NCI-H146 treated with DMSO at 0.1 percent for 48 hours (cell line): ENCODE measurements around the gene PTPRN2.

Experiments
- DNase-seq: peaks from one replicate; lab custom pipeline; 2025; ENCODE audit not compliant: unreplicated experiment; lab: John Stamatoyannopoulos, UW

Gene PTPRN2

DNA sequence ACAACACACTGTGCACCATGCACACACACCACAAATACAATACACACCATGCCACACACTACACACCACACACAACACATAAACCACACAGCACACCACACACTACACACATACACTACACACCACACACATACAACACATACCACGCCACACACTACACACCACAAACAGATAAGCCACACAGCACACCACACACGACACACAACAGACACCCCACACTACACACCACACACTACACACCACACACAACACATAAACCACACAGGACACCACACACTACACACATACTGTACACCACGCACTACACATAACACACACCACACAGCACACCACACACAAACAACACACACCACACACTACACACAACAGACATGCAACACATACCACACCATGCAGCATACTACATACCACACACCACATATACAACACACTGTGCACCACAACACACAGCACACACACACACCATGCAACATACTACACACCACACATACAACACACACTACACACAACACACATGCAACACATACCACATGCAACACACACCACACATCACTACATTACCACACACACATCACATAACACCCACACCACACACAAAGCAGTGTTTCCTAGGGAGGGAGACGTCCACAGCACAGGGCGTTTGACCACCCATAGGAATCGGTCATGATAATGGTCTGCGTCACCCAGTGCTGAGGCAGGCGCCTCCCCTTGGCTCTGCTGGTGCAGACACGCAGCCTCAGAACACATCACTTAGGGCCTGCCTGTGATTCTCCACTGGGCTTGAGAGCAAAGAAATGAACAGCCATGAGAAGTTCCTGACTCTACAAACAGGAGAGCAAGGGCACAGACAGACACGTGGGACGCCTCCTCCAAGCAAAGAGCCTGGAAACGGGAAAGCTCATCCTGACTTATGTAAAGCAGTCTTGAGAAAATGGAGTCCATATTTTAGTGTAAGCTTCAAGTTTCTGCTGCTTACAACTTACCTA lies 458.3 kb downstream of the PTPRN2 start:
- no peak for DNase-seq

DNA sequence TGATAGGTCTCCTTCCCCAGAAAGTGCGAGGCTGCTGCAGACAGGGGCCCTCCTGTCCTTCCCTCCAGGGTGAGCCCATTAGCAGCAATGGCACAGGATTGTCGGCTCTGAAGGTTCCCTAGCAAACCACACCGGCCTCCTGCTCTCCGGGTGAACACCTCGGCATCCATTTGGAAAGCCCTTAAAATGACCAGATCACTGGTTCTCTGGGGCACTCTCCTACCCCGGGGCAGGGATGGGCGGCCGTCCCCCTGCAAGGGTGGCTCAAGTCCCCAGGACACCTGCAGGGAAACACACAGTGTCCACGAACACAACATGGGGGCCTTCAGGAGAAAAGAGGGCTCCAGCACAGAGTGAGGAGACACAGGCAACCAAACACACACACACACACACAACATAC lies 459.1 kb downstream of the PTPRN2 start:
- no peak for DNase-seq

GRCh38 chr7:158127241-158127640 lies 460.4 kb downstream of the PTPRN2 start:
- no peak for DNase-seq

- DNase-seq: no peak
These were observed 461.0 kb downstream of the PTPRN2 start for GRCh38 chr7:158126661-158127060.

GRCh38 chr7:158125721-158126120 lies 461.9 kb downstream of the PTPRN2 start:
- DNase-seq: no peak

GRCh38 chr7:158125091-158125490 lies 462.5 kb downstream of the PTPRN2 start:
- DNase-seq: no peak

GRCh38 chr7:158124671-158125079 lies 462.9 kb downstream of the PTPRN2 start:
- no peak for DNase-seq

GRCh38 chr7:158123753-158124152 lies 463.9 kb downstream of the PTPRN2 start:
- no peak for DNase-seq

GRCh38 chr7:158123214-158123613 lies 464.4 kb downstream of the PTPRN2 start:
- DNase-seq: no peak

- no peak for DNase-seq
These were observed 466.1 kb downstream of the PTPRN2 start for GRCh38 chr7:158121441-158122045.

GRCh38 chr7:158120716-158121115 lies 466.9 kb downstream of the PTPRN2 start:
- no peak for DNase-seq

DNA sequence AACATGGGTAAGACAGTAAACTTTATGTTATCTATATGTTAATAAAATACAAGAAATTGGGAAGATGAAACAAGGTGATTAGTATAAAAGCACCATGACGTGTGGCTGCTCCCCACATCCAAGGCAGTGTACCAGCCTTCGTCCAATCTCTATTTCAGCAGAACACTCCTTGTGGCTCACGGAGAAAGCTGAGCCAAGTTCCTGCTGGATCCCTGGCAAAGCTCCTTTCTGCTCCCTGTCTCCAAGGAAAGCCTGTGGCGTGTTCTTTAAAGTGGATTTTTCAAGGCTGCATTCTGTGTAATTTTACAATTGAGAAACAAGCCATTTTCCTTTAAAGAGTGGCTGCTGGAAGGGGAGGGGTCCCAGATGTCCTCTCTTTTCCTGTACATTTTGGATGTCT lies 467.3 kb downstream of the PTPRN2 start:
- DNase-seq: no peak

DNA sequence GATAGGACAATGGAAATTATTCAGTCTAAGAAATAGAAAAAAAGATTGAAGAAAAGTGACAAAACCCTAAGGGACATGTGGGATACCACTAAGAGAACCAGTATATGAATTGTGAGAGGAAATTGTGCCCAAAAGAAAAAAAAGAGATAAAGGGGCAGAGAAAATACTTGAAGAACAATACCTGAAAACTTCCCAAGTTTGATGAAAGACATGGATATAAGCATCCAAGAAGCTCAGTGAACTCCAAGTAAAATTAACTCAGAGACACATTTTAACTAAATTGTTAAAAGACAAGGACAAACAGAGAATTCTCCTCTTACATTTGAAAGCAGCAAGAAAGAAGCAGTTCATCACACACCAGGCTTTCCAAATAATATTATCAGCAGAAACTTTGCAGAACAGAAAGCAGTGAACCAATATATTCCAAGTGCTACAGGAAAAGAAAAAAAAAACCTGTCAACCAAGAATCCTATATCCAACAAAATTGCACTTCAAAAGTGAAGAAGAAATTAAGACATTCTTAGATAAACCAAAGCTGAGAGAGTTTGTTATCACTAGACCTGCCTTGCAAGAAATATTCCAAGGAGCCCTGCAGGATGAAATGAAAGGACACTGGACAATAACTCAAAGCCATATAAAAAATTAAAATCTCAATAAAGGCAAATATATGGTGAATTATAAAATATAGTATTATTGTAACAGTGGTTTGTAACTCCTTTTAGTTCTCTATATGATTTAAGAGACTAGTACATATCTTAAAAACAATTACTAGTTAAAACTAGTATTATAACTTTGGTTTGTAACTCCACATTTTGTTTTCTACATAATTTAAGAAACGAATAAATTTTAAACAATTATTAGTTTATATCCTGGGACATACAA lies 470.0 kb downstream of the PTPRN2 start:
- DNase-seq: no peak

GRCh38 chr7:158116235-158116634 lies 471.4 kb downstream of the PTPRN2 start:
- no peak for DNase-seq

DNA sequence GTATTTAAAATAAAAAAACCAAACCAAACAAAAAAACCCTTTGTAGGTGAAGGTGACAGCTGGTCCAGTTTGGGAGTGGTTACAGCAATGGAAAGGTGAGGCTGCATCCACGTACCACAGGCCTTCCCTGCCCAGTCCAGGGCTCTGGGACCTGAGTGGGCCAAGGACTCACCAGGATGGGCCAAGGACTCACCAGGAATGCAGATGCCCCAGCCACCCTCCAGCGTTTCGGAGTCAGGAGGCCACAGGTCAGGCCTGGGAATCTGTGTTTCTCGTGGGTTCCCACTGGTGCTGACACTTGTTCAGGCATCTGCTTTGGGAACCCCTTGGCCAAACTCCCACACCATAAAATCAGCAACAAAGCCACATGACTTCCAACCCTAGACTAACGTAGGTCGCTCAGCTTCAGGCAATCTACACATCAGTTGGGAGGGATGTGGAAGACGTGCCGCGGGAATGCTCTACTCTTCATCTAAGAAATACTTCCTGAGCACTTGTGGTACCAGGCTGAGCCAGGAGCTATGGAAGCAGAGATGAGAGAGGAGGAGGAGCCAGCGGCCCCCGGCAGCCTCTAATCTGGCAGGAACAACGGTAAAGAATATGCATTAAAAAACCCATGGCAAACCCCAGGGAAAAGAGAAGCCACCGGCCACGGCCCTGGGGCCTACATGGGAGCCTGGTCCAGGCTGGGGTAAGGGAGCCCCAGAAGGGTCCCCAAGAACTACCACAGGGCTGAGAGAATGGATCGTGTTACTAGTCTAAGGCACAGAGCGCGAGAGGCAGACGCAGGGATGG lies 473.4 kb downstream of the PTPRN2 start:
- no peak for DNase-seq

DNA sequence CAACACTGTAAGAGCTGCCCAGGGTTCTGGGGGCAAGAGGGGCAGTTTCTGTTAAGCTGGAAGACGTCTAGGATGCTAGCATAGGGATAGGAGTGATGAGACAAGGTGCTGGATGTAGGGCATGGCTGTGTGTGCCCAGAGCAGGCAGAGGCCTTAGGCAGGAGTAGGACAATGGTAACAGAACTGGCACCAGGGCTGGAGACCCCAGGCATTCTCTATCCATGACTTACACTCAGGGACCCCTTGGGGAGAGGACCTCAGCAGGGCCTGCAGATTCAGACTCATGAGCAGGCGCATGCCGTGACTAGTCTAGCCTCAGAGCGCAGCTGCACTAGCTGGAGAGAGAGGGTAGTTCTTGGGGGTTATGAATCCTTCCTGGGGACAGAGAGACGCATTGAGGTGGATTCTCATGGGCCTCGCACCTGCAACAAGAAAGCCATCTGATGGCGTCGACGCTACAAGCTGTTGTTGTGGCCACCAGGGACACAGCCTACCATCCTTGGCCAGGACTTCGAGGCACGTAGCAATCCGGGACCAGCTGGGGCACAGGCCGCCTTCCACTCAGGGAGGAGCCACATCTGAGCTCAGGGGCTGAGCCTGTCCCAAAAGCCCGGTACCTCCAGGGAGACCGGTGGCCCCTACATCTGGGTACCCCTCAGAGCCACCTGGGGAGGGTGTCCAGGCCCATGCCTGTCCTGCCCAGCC lies 474.1 kb downstream of the PTPRN2 start:
- no peak for DNase-seq

- no peak for DNase-seq
These were observed 474.9 kb downstream of the PTPRN2 start for GRCh38 chr7:158112571-158113320.

DNA sequence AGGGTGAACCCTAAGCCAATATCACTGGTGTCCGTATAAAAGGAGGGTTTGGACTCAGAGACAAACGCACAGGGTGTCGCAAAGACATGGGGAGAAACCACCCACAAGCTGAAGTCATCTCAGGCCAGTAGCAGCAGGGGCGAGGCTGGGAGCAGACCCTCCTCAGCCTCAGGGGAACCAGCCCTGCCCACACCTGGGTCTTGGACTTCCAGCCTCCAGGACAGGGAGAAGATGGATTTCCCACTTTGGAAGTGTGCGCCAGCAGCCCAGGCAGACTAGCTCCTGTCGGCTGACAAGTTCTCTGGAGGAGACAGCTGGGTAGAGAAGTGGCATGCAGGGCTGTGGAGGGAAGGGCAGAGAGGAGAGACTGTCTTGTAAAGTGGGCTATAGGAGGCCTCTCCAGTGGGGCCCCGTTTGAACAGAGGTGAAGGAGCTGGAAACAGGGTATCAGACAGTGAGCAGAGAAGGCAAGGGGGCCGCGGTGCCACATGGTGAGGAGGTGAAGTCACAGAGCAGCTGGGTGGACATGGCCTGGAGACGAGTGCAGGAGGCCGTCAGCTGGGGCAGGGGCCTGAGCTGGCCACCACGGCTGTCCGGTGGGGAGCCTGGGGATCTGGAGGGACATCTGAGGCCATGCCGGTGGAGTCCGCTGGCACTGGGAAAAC lies 475.6 kb downstream of the PTPRN2 start:
- DNase-seq: no peak
